ENCODE data around the gene CHST14.

Gene CHST14

GRCh38 chr15:40449275-40449674 lies 21.5 kb upstream of the CHST14 start:
- Histone ChIP-seq H3K27ac (ENCODE audit: low read depth, low read length) (no peak overlapping the region), H4K8ac (ENCODE audit: low read depth, low read length) (no peak overlapping the region), H3K4ac (ENCODE audit: low read depth, low read length) (no peak overlapping the region), H4K12ac (ENCODE audit: low read depth, low read length) (no peak overlapping the region), H2AK5ac (ENCODE audit: low read length) (no peak overlapping the region), H2AFZ (ENCODE audit: insufficient read depth, low read length, poor library complexity) (no peak overlapping the region), H2BK120ac (ENCODE audit: insufficient read depth, low read length, poor library complexity) (no peak overlapping the region), H3K23ac (ENCODE audit: low read length) (no peak overlapping the region), H3K14ac (ENCODE audit: low read length) (no peak overlapping the region), H3K4me3 (ENCODE audit: low read depth, low read length) (no peak overlapping the region), H3K79me1 (ENCODE audit: low read length) (no peaks in the 10 kb centered on the region), H3K9me3 (ENCODE audit: insufficient read depth, low read depth, low read length) (no peaks in the 10 kb centered on the region), H3K18ac (ENCODE audit: low read length) (no peak overlapping the region), H3K4me1 (ENCODE audit: control insufficient read depth in 1 of 2, insufficient read depth in 2 of 2, low read length in 2 of 2) (peaks cover 1 to 6% of the 10 kb centered on the region in 2 experiments), H3K79me2 (ENCODE audit: control insufficient read depth, insufficient read depth, low read length, poor library complexity) (peaks cover 4% of the 10 kb centered on the region), H3K27me3 (ENCODE audit: insufficient read depth, low read length) (no peaks in the 10 kb centered on the region), H2BK5ac (ENCODE audit: low read depth, low read length, poor library complexity) (no peak overlapping the region), H3K4me2 (ENCODE audit: low read length) (no peak overlapping the region), H3K36me3 (ENCODE audit: control insufficient read depth in 1 of 2, insufficient read depth in 2 of 2, low read length in 2 of 2) (no peaks in the 10 kb centered on the region), H2BK12ac (ENCODE audit: low read length) (no peak overlapping the region), H3K9ac (ENCODE audit: low read length) (no peak overlapping the region), H4K91ac (ENCODE audit: low read depth, low read length) (no peak overlapping the region)
- DNase-seq, result no peak

- no CpG with 5 or more reads among the region's 2 CpGs for WGBS (ENCODE audit: extremely low coverage, insufficient coverage, insufficient read length)
These were observed 20.7 kb upstream of the CHST14 start for GRCh38 chr15:40450047-40450446.

GRCh38 chr15:40451527-40452158 lies 19.1 kb upstream of the CHST14 start:
- H4K8ac ChIP-seq (ENCODE audit: low read depth, low read length), result no peak overlapping the region
- no CpG with 5 or more reads among the region's 3 CpGs for WGBS (ENCODE audit: extremely low coverage, insufficient coverage, insufficient read length)
- H3K18ac ChIP-seq (ENCODE audit: low read length), result no peak overlapping the region
- no peak overlapping the region for H4K12ac ChIP-seq (ENCODE audit: low read depth, low read length)
- H3K9ac ChIP-seq (ENCODE audit: low read length), result no peak overlapping the region
- no peak overlapping the region for H2AK5ac ChIP-seq (ENCODE audit: low read length)
- no peaks in the 10 kb centered on the region for H3K9me3 ChIP-seq (ENCODE audit: insufficient read depth, low read depth, low read length)
- no peak overlapping the region for H3K14ac ChIP-seq (ENCODE audit: low read length)
- no peak overlapping the region for H2AFZ ChIP-seq (ENCODE audit: insufficient read depth, low read length, poor library complexity)
- H3K36me3 ChIP-seq (ENCODE audit: control insufficient read depth in 1 of 2, insufficient read depth in 2 of 2, low read length in 2 of 2), result no peaks in the 10 kb centered on the region
- H3K23ac ChIP-seq (ENCODE audit: low read length), result no peak overlapping the region
- H3K4me3 ChIP-seq (ENCODE audit: low read depth, low read length), result no peak overlapping the region
- no peak overlapping the region for H3K27ac ChIP-seq (ENCODE audit: low read depth, low read length)
- H2BK12ac ChIP-seq (ENCODE audit: low read length), result no peak overlapping the region
- H2BK120ac ChIP-seq (ENCODE audit: insufficient read depth, low read length, poor library complexity), result no peak overlapping the region
- DNase-seq, result no peak
- no peaks in the 10 kb centered on the region for H3K79me1 ChIP-seq (ENCODE audit: low read length)
- H3K4me1 ChIP-seq (ENCODE audit: control insufficient read depth in 1 of 2, insufficient read depth in 2 of 2, low read length in 2 of 2), result peaks cover 21 to 24% of the 10 kb centered on the region in 2 experiments
- no peak overlapping the region for H3K4me2 ChIP-seq (ENCODE audit: low read length)
- H4K91ac ChIP-seq (ENCODE audit: low read depth, low read length), result no peak overlapping the region
- no peaks in the 10 kb centered on the region for H3K27me3 ChIP-seq (ENCODE audit: insufficient read depth, low read length)
- H3K79me2 ChIP-seq (ENCODE audit: control insufficient read depth, insufficient read depth, low read length, poor library complexity), result peaks cover 1% of the 10 kb centered on the region
- H2BK5ac ChIP-seq (ENCODE audit: low read depth, low read length, poor library complexity), result no peak overlapping the region
- H3K4ac ChIP-seq (ENCODE audit: low read depth, low read length), result no peak overlapping the region

More at GRCh38 chr15:40450047-40450446, 20.7 kb upstream of the CHST14 start:
- H3K36me3 ChIP-seq (ENCODE audit: control insufficient read depth in 1 of 2, insufficient read depth in 2 of 2, low read length in 2 of 2), result no peaks in the 10 kb centered on the region
- H4K91ac ChIP-seq (ENCODE audit: low read depth, low read length), result no peak overlapping the region
- H2BK5ac ChIP-seq (ENCODE audit: low read depth, low read length, poor library complexity), result no peak overlapping the region
- H3K9me3 ChIP-seq (ENCODE audit: insufficient read depth, low read depth, low read length), result no peaks in the 10 kb centered on the region
- no peak overlapping the region for H3K18ac ChIP-seq (ENCODE audit: low read length)
- peaks cover 1% of the 10 kb centered on the region for H3K79me2 ChIP-seq (ENCODE audit: control insufficient read depth, insufficient read depth, low read length, poor library complexity)
- H3K27ac ChIP-seq (ENCODE audit: low read depth, low read length), result no peak overlapping the region
- no peak overlapping the region for H2BK120ac ChIP-seq (ENCODE audit: insufficient read depth, low read length, poor library complexity)
- H3K4me1 ChIP-seq (ENCODE audit: control insufficient read depth in 1 of 2, insufficient read depth in 2 of 2, low read length in 2 of 2), result peaks cover 9 to 13% of the 10 kb centered on the region in 2 experiments
- DNase-seq, result no peak
- H4K8ac ChIP-seq (ENCODE audit: low read depth, low read length), result no peak overlapping the region
- no peaks in the 10 kb centered on the region for H3K27me3 ChIP-seq (ENCODE audit: insufficient read depth, low read length)
- no peak overlapping the region for H4K12ac ChIP-seq (ENCODE audit: low read depth, low read length)
- H2AK5ac ChIP-seq (ENCODE audit: low read length), result no peak overlapping the region
- peak overlapping the region; percentile 46 for H3K4ac ChIP-seq (ENCODE audit: low read depth, low read length)
- no peaks in the 10 kb centered on the region for H3K79me1 ChIP-seq (ENCODE audit: low read length)
- H3K4me3 ChIP-seq (ENCODE audit: low read depth, low read length), result no peak overlapping the region
- H3K23ac ChIP-seq (ENCODE audit: low read length), result no peak overlapping the region
- H3K14ac ChIP-seq (ENCODE audit: low read length), result no peak overlapping the region
- H2AFZ ChIP-seq (ENCODE audit: insufficient read depth, low read length, poor library complexity), result no peak overlapping the region
- H3K9ac ChIP-seq (ENCODE audit: low read length), result no peak overlapping the region
- no peak overlapping the region for H2BK12ac ChIP-seq (ENCODE audit: low read length)
- no peak overlapping the region for H3K4me2 ChIP-seq (ENCODE audit: low read length)

GRCh38 chr15:40452296-40453090 lies 18.3 kb upstream of the CHST14 start:
- Histone ChIP-seq H3K4me3 (ENCODE audit: low read depth, low read length) (no peak overlapping the region), H3K79me1 (ENCODE audit: low read length) (no peaks in the 10 kb centered on the region), H3K4me1 (ENCODE audit: control insufficient read depth in 1 of 2, insufficient read depth in 2 of 2, low read length in 2 of 2) (peaks cover 25 to 26% of the 10 kb centered on the region in 2 experiments), H3K23ac (ENCODE audit: low read length) (no peak overlapping the region), H2AFZ (ENCODE audit: insufficient read depth, low read length, poor library complexity) (no peak overlapping the region), H3K4me2 (ENCODE audit: low read length) (no peak overlapping the region), H3K27me3 (ENCODE audit: insufficient read depth, low read length) (no peaks in the 10 kb centered on the region), H3K9me3 (ENCODE audit: insufficient read depth, low read depth, low read length) (no peaks in the 10 kb centered on the region), H4K91ac (ENCODE audit: low read depth, low read length) (no peak overlapping the region), H2BK12ac (ENCODE audit: low read length) (no peak overlapping the region), H3K14ac (ENCODE audit: low read length) (no peak overlapping the region), H3K9ac (ENCODE audit: low read length) (no peak overlapping the region), H3K18ac (ENCODE audit: low read length) (no peak overlapping the region), H2BK5ac (ENCODE audit: low read depth, low read length, poor library complexity) (no peak overlapping the region), H4K8ac (ENCODE audit: low read depth, low read length) (no peak overlapping the region), H3K27ac (ENCODE audit: low read depth, low read length) (no peak overlapping the region), H3K4ac (ENCODE audit: low read depth, low read length) (peak overlapping the region; percentile 20), H2BK120ac (ENCODE audit: insufficient read depth, low read length, poor library complexity) (no peak overlapping the region), H4K12ac (ENCODE audit: low read depth, low read length) (no peak overlapping the region), H2AK5ac (ENCODE audit: low read length) (no peak overlapping the region), H3K79me2 (ENCODE audit: control insufficient read depth, insufficient read depth, low read length, poor library complexity) (peaks cover 5% of the 10 kb centered on the region), H3K36me3 (ENCODE audit: control insufficient read depth in 1 of 2, insufficient read depth in 2 of 2, low read length in 2 of 2) (no peaks in the 10 kb centered on the region)
- DNase-seq, result no peak
- WGBS (ENCODE audit: extremely low coverage, insufficient coverage, insufficient read length), result no CpG with 5 or more reads among the region's 11 CpGs

All from trophoblast cell (in vitro differentiated cells and primary cell).